OCI-M2 (cell line): ENCODE measurements around the gene CFAP100.

Experiments used
- DNase-seq: peaks from one replicate; lab custom pipeline; 2025; ENCODE audit not compliant: unreplicated experiment; lab: John Stamatoyannopoulos, UW

Gene CFAP100

DNA sequence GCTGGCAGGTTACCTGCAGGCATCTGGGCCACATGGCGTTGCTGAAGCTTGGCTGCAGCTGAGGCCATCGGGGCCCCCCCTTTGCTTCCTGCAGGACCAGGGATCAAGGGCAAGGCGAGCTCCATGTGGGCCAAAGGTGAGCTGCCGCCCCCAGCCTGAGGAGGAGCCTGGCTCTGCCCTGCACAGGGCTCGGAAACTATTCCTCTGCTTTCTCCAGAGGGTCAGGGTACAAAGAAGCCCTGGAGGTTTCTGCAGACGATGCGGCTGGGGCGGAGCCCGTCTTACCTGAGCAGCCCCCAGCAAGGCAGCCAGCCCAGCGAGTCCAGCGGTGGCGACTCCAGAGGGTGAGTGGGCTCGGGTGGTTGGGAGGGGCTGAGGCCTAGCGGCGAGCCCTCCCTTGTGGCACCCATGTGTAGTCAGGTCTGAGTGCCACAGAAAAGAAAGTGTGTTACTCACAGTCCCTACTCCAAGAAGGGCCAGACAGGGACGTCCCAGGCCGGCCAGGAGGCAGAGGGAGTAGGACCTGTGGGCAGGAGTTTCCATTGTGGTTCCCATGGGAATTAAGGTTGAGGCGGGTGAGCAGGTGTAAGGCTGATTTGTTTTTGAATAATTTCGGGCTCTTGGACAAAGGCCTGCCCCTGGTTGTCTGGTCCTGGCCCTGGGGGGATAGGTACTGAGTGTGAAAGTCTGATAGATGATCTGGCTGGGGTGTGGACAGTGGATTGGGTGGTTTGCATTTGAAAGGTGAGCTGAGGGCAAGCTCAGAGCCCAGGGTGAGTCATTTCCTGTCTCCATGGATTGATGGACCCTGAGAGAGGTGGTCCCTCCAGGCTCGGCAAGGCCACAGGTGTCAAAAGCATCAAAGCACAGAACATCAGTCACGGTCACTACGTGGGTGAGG, 25.4 kb downstream of the CFAP100 start:
- DNase-seq, result no peak

DNA sequence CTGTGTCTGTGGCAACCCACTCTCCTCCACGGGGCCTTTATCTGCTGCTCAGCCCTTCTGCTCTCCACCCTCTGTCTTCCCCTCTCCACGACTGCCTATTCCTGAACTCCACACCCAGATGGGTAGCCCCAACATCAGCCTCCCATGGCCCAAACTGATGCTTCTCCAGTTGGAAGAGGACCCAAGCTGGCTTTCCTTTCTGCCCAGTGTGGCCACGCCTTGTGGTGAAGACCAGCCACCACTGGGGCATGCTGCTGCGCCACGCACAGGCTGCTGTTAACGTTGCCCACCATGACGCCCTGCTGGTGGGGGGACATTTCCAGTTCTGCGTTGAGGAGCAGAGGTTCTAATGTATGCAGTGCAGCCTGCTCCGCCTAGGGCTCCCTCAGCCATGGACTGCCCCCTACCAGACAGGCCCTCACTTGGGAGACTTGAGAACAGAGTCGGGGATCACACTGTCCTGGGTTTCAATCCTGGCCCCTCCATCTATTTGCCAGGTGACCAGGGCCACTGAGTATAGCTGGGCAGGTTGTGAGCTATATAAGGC, 26.9 kb downstream of the CFAP100 start:
- no peak for DNase-seq

DNA sequence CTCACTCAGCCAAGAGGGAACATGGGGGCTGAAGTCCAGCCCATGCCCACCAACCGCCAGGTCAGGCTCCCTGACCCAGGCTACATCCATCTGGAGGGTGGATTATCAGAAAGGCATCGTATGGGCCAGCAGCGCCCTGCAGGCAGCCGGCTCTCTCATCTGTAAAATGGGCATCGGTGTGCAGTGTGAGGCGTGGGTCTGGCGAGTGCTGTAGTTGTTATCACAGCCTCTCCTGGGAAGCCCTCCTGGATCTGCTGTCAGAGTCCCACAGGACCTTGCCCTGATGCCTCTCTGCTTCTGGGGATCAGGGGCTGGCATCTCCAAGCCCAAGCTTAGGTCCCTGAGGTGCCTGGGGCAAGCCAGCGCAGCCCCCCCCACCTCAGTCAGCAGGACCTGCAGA, 27.4 kb downstream of the CFAP100 start:
- no peak for DNase-seq

DNA sequence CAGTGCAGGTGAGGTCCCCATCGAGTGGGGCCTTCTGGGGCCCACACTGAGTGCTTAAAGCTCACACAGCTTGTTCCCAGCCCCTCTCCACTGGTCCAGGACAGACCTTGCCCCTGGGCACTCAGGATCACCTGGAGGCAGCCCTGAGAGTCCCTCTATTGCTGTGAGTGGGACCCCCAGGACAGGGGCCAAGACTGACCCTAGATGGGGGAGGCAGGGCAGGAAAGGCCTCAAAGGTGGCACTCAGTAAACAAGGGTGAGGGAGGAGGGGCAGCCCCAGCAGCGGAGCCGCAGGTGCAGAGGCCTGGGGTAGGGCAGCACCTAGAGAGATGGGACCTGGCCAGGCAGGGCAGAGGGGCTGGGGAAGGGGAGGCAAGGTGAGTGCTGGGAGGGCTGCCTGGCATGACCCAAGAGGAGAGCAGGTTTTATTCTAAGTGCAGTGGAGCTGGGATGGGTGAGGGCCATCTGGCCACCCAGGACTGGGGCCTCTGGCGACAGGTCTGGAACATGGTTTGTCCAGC, 27.9 kb downstream of the CFAP100 start:
- no peak for DNase-seq

DNA sequence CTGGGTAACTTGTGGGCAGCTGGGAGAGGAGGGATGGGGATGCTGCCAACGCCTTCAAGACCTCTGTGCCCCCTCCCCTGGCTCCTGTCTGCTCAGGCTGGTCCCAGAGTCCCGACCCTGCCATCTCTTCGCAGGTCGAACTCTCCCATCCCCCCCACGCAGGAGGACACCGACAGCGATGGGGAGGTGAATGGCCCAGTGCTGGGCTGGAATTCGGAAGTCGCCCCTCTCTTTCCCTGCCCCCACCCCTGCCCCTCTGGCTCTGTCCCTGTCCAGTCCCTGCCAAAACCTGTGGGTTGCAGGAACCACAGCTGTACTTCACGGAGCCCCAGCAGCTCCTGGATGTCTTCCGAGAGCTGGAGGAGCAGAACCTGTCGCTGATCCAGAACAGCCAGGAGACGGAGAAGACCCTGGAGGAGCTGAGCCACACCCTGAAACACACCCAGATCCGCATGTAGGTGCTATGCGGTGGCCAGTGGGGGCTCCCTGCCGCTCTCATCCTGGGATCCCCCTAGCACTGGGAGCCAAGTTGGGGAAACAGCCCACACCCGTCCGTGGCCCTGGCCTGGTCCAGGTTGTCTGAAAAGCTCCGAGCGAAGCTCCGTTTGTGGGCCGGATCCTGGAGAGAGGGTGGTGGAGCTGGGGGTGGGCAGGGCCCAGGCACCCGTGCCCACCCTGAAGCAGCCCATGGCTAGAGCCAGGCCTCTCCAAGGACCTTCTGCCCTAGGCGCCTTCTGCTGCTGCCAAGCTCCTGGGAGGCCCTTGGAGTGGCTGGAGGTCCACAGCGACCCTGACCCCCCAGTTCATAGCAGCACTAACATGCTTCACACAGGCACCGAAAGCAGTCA, 28.7 kb downstream of the CFAP100 start:
- DNase-seq, result no peak

DNA sequence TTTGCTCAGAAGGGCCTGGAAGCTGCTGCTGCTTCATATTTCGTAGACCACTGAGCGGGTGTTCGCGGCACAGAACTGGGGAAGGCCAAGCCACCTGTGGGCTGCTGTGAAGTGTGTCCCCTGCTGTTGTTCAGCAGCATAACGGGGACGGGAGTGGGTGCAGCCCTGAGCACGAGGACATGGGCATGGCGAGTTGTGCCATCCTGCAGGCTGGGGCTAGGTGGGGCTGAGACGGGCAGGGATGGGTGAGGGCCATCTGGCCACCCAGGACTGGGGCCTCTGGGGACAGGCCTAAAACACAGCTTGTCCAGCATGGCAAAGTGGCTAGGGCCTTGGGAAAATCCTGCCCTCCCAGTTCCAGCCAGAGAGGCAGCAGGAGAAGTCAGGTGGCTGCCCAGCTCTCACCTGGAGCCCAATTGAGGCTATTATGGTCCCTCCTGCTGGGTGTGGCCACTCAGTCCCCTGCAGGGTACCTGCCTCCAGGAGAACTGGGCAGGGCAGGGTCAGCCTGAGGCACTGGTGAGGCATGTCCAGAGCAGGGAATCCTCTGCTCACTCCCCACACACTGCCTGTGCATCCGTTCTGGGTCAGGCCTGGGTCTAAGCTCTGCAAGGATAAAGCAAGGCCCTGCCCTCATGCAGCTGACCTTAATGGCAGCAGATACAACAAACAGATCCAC, 29.5 kb downstream of the CFAP100 start:
- no peak for DNase-seq

DNA sequence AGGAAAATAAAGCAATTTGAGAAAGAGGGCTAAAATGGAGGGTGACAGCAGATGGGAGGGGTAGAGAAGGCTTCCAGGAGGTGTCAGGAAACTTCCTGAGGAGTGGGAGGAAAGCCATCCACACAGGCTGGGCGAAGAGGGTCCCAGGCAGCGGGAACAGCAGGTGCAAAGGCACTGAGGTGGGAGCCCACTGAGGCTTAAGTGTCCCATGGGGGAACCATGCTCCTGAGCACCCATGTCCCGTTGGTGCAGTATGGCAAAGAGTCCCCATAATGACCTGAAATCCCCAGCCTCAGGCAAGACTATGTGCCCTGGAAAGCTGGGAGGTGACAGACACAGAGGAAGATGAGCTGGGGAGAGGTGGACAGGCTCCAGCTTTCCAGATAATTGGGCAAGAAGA, 30.0 kb downstream of the CFAP100 start:
- DNase-seq, result no peak

DNA sequence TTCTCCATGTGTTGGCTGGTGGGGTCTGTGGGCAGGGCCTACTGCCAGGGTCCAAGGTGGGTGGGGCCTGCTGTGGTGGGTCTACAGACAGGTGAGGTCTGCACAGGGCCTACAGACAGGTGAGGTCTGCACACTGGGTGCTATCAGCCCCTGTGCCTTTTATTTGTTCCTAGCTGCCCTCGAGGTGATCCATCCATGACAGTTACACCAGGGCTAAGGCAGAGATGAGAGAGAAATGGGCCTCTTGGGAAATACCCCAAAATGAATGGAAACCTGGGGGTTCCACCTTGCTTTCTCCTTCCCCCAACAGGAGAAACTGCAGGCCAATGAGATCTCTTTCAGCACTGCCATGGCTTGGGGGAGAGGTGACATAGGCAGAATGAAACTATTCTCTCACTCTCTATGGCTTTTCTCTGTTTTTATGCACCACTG, 36.4 kb downstream of the CFAP100 start:
- DNase-seq, result no peak

DNA sequence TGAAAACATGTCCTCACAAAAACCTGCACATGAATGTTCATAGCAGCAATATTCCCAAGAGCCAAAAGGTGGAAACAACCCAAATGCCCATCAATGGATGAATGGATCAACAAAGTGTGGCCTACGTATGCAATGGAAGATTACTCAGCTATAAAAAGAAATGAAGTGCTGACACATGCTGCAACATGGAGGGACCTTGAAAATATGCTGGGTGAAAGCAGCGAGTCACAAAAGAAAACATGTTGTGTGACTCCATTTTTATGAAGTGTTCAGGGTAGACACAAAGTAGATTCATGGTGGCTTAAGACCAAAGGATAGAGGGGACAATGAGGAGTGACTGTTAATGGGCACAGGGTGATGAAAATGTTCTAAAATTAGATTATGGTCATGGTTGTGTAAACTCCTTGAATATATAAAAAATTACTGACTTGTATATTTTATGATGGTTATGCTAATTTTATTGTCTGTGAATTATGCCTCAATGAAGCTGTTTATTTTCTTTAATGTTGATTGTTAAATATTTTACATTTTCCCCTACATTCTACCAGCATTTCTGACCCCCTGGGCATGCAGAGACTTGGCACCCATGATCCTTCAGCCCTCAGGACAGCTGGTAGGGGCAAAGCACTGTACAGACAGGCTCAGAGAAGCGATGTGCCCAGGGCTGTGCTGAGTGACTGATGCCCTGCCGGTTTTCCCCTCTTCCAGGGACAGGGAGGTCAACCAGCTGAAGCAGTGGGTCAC, 37.8 kb downstream of the CFAP100 start:
- DNase-seq, result no peak

DNA sequence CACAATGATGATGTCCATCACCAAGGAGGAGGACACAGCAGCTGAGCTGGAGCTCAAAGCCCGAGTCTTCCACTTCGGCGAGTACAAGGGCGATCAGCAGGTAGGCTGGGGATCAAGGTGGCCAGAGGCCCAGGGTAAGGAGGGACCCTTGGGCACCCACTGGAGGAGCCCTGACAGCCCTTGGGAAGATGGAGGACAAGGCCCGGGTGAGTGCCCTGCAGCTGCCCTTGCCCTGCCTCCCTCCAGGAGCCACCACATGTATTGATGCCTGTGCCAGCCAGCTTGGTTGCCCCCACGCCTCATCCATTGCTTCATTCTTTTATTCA, 38.4 kb downstream of the CFAP100 start:
- no peak for DNase-seq

DNA sequence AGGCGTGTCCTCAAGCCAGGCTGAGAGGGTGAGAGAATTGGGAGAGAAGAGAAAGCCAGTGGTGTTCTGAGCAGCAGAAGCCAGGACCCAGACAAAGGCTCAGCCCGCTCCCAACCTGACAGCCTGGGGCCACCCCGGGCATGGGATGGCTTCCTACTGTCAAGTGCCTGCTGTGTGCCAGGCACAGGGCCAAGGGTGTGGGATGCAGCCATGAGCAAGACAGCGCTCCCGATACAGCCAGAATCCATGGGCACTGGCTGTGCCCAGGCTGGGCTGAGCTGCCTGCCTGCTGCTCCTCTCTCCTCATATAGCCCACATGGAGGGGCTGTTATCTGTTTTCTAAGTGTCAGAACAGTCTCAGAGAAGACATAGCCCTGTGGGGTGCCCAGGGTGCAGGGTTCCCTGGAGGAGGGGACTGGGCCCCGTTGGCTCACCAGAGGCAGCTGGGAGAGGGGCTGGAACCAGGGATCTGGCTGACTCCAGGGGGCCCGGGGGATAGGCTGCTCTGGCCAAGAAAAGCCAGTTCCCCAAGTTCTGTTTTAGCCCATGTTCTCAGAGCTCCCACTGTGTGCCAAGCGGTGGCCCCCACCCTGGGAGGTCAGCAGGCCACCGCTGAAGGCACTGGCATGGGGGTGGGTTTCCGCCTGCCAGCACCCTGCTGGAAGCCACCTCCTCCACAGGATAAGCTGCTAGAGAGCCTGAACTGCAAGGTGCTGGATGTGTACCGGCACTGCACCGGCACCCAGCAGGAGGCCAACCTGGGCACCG, 39.0 kb downstream of the CFAP100 start:
- no peak for DNase-seq

DNA sequence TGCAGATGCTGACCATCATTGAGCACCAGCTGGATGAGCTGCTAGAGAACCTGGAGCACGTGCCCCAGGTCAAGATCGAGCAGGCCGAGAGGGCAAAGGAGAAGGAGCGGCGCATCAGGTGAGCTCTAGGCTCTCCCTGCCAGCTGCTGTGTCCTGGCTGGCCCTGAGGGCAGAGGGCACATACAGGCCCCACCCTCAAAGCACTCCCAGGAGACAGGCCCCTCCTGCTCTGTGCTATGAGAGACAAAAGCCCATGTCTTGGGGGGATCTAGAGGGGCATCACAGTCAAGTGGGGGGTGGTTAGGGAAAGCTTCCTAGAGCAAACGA, 39.5 kb downstream of the CFAP100 start:
- DNase-seq, result no peak

DNA sequence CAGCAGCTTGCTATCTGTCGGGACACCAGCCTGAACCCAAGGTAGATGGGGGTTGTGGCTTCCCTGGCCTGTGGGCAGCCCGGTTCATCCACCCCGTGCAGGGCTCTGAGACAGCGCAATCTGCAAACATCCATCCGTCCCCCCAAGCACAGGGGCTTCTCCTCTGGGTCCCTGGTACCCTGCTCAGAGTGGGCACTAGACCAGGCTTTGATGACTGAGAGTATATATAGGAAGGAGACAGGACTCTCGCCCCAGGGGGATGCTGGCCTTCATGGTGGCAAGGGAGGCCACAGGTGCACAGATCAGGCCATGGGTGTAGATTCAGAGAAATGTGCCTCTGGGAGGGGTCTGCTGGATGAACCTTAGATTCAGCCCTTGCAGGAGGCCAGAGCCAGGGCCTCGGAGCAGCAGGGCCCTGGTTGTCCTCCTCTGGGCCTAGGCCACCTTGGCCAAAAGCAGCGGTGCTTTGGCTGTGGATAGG, 40.3 kb downstream of the CFAP100 start:
- no peak for DNase-seq

DNA sequence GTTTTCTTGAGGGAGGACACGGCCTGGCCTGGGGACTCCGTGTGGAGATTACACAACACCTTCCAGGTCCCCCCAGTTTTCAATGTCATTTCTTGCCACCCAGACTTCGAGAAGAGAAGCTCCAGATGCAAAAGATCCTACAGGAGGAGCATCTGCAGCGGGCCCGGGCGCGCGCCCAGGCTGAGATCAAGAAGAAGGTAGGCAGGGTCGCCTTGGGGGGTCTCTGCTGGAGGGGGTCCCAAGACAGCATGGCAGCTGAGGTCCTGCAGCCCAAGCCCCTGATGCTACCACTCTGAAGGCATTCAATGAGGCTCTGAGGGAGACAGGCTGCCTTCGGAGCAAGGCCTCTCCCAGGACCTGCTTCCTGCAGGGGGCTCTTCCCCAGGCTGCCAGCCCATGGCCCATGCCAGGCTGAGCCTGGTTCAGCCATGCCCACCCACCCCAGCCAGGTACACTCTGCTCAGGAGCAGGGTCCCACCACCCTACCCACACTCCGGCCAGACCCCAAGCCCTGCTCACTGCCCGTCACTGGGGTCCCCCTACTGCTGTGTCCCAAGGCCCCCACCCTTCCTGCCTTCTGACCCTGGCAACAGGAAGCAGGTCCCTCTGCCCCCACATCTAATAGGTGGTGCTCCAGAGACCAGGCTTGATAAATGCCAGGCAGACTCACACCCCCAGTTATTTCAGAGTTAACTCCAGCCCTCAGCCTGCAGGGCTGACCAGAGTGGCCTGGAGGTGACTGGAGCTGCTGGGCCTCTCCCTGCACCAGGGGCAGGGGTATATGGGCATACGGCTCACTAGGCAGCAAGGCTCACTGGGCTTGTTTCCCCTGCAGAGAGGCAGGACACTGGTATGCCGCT, 41.0 kb downstream of the CFAP100 start:
- DNase-seq, result no peak

DNA sequence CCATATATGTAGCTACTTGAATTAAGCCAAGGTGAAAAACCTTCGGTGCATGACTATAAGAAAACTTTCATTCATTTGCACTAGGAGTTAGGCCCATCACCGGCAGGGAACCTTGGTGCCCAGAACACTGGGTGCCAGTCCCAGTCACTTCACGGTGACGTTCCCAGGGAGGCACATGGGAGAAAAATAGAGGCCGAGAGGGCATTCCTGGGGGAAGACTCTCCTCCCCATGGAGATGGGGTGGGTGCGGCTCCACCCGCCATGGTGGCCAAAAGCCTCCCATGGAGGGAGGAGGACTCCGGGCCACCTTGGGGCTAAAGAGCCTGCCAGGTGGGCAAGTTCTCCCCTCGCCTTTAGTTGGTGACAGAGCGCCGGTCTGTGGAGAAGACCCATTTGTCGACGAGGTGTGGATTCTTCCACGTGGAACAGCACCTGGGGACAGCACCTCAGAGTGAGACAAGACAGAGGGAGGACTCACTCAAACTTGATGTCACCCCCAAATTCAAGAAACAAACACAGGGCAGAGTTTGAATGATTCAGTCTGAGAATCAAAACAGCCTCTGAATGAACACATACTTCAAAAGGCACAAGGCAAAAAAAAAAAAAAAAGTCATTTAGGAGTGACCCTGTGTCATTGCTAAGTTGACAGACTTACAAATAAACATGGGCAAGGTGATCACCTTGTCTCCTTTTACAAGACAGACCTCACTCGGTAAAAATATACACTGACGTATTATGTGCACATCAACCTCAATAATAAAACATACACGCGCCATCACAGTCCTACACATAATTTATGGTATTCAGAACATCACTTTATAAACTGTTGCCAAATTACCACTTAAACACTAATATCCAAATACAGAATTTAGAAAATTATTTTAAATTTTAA, 42.4 kb downstream of the CFAP100 start:
- DNase-seq, result no peak

DNA sequence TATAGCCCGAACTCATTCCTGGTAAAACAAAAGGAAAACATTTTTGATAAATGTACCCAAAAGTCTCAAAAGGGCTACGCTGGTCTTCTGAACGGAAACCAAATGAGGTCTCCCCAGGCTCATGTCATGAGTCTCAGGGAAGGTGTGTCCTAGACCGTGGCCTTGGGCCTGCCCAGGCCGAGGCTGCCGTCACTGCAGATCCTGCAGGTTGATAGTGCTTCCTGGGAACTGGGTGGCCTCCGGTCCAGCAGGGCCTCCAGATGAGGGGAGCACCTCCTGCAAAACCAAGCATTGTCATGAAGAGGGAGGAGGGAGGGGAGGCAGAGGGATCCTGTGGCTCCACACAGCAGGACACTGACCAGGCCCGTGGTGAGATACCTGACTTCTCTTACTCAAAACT, 43.5 kb downstream of the CFAP100 start:
- no peak for DNase-seq

DNA sequence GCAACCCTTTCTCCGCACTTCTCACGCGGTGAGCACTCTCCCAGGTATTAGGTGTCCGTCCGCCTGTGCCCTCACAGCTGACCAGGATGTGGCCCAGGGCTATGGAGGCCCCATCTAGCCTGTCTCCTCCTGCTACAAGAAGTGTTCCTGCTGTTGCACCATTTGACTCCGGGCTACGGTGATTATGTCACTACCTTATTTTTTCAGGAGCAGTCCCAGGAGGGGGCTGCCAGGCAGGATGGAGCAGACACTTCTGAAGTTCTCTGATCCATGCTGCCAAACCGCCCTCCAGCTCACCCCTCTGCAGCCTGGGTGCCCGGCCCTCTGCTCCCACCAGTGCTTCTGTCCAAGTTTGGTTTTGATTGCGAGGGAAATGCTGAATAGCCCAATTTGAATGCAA, 44.0 kb downstream of the CFAP100 start:
- no peak for DNase-seq
